C4-2B (cell line): ENCODE results near the gene BRINP2.

Experiments used
- H3K27ac ChIP-seq: fragments of 450-650 bp; 2 replicates; pipeline ENCODE4 v1.5.1; 2017
- CTCF ChIP-seq: fragments of 450-650 bp; conservative IDR thresholded peaks from 2 replicates; pipeline ENCODE4 v1.5.1; 2017; ENCODE audit warnings: mild to moderate bottlenecking
- ZFX ChIP-seq: fragments of 450-650 bp; IDR thresholded peaks from 2 replicates; pipeline ENCODE4 v1.6.1; 2017

BRINP2 gene

GRCh38 chr1:177239792-177240191 lies 69.0 kb downstream of the BRINP2 start:
- no peak overlapping the region for H3K27ac ChIP-seq
- TF ChIP-seq ZFX = no peak
- no peak for TF ChIP-seq CTCF

DNA sequence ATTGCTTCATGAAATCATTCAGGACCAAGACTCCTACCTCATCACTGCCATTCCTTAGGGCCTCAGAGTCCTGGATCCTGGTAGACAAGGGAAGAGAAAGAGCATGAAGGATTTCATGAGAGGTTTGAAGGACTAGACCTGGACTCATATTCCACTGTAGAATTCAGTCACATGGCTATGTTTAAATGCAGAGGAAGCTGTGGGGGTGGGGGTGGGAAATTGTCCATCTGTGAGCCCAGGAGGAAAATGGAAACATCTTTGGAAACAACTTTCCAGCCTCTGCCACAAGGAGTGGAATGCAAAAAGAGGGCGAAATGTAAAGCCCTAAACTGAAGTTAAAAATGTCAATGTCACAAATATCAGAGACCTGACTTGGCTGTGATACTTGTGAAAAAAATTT lies 73.0 kb downstream of the BRINP2 start:
- H3K27ac ChIP-seq = no peak overlapping the region
- TF ChIP-seq CTCF = no peak
- TF ChIP-seq ZFX = no peak

GRCh38 chr1:177246710-177247580 lies 76.2 kb downstream of the BRINP2 start:
- H3K27ac ChIP-seq = no peak overlapping the region

DNA sequence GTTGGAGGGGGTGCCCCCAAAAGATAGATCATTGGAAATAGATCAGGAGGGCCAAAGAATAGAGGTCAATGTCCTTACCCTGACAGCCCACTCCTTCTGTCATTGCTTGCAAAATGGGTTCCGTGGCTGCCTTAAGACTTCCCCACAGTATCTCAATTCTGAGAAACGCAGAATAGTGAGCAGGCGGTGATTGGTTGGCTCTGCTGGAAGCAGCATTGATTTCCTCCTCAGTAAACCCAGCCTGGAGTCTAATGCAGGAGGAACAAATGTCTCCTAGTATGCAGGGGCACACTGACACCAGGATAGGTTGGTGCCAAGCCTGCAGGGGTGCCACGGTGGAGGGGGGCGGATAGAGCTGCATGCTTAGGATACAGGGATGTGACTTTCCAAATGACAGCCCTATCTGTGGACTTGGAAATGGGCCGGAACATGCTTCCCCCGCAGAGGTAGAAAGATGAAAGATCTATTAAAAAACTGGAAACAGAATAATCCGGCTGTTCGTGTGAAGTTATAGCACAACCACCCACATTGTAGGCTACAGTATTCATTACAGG lies 76.9 kb downstream of the BRINP2 start:
- TF ChIP-seq CTCF (no peak), ZFX (no peak)

More at GRCh38 chr1:177246710-177247580, 76.2 kb downstream of the BRINP2 start:
- TF ChIP-seq ZFX (no peak), CTCF (no peak)

DNA sequence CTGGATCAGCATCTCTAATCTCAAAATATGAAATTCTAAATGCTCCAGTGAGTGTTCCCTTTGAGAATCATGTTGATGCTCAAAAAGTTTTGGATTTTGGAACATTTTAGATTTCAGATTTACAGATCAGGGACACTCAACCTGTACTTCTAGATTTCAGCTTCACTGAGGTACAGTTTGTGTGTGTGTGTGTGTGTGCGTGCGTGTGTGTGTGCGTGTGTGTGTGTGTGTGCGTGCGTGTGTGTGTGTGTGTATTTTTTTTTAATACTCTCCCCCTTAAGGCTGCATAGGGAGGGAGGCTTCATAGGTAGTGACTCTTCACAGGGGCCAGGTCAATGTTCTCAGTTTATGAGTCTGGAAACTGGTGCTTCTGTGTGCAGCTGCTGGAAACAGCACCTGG lies 77.5 kb downstream of the BRINP2 start:
- no peak for TF ChIP-seq ZFX
- no peak for TF ChIP-seq CTCF
- no peak overlapping the region for H3K27ac ChIP-seq

More for the DNA sequence above, 76.9 kb downstream of the BRINP2 start:
- H3K27ac ChIP-seq = no peak overlapping the region

GRCh38 chr1:177249231-177249630 lies 78.5 kb downstream of the BRINP2 start:
- no peak overlapping the region for H3K27ac ChIP-seq
- no peak for TF ChIP-seq CTCF
- no peak for TF ChIP-seq ZFX

GRCh38 chr1:177252877-177253276 lies 82.1 kb downstream of the BRINP2 start:
- TF ChIP-seq ZFX (no peak), CTCF (no peak)

More at GRCh38 chr1:177252877-177253276, 82.1 kb downstream of the BRINP2 start:
- H3K27ac ChIP-seq = no peak overlapping the region
